Measurements from ENCODE around the gene TBX21. TPM values are rescaled to one million over a fixed set of nuclear protein-coding genes. Genes with fewer than 3 reads are reported as not detected.

TBX21 gene
- total RNA-seq, 1 donor from 2014 or later = not detected

Other genes starting within 250 kb of the TBX21 start
- 234 TPM for gene NPEPPS, start 202.1 kb upstream of the TBX21 start, total RNA-seq (ENCODE audit: unreplicated experiment)
- gene KPNB1, start 83.3 kb upstream of the TBX21 start, total RNA-seq (ENCODE audit: unreplicated experiment) = 350 TPM
- gene TBKBP1, start 39.1 kb upstream of the TBX21 start, total RNA-seq (ENCODE audit: unreplicated experiment) = 30.7 TPM
- 30.0 TPM for gene OSBPL7, start 88.6 kb downstream of the TBX21 start, total RNA-seq (ENCODE audit: unreplicated experiment)
- gene MRPL10, start 98.3 kb downstream of the TBX21 start, total RNA-seq (ENCODE audit: unreplicated experiment) = 38.7 TPM
- 1.3 TPM for gene LRRC46, start 98.4 kb downstream of the TBX21 start, total RNA-seq (ENCODE audit: unreplicated experiment)
- gene SCRN2, start 108.0 kb downstream of the TBX21 start, total RNA-seq (ENCODE audit: unreplicated experiment) = 39.1 TPM
- gene SP6, start 117.9 kb downstream of the TBX21 start, total RNA-seq (ENCODE audit: unreplicated experiment) = 1.7 TPM
- gene SP2, start 163.0 kb downstream of the TBX21 start, total RNA-seq (ENCODE audit: unreplicated experiment) = 17.8 TPM
- 6.0 TPM for gene PNPO, start 208.3 kb downstream of the TBX21 start, total RNA-seq (ENCODE audit: unreplicated experiment)
- gene PRR15L, start 224.6 kb downstream of the TBX21 start, total RNA-seq (ENCODE audit: unreplicated experiment) = not detected
- gene CDK5RAP3, start 237.9 kb downstream of the TBX21 start, total RNA-seq (ENCODE audit: unreplicated experiment) = 196 TPM

Measured in glutamatergic neuron (in vitro differentiated cells).